Stimulated activated CD4-positive, alpha-beta T cell treated with anti-CD3 and anti-CD28 coated beads, Interleukin-1b, Interleukin-23, amount 100 ng/mL, for 4 hours (primary cell): ENCODE data around the gene CPLX1.
"Not testable (repeated sequence)": the region's sequence is repeated elsewhere in the genome, so short reads cannot be mapped to it uniquely, and the experiment has no call there.

Experiments
- DNase-seq, 2 donors: peaks; one replicate each; pipeline ENCODE4 v3.0.0-alpha.2; 2020; ENCODE audit warnings: low read depth in 2 of 2

Gene CPLX1

DNA sequence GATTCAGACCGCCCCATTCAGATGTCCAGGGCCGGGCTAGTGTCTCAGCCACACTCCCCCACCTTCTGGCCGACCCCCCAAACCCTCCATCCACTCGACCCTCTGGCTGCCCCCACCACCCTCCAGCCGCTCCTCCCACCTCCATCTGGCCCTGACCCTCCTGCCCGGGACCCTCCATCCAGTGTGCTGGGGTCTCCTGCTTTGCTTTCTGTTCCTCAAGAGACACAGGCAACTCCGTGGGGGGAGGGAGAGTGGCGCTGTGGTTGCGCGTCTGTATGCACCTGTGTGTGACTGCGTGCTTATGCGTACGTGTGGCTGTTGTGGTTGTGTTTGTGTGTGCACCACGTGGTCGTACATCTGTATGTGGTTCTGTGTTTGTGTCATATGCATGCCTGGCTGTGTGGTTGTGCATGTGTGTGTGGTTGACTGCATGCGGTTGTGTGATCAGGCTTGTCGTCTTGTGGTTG is 33.3 kb downstream of the CPLX1 start:
- DNase-seq: no peak

DNA sequence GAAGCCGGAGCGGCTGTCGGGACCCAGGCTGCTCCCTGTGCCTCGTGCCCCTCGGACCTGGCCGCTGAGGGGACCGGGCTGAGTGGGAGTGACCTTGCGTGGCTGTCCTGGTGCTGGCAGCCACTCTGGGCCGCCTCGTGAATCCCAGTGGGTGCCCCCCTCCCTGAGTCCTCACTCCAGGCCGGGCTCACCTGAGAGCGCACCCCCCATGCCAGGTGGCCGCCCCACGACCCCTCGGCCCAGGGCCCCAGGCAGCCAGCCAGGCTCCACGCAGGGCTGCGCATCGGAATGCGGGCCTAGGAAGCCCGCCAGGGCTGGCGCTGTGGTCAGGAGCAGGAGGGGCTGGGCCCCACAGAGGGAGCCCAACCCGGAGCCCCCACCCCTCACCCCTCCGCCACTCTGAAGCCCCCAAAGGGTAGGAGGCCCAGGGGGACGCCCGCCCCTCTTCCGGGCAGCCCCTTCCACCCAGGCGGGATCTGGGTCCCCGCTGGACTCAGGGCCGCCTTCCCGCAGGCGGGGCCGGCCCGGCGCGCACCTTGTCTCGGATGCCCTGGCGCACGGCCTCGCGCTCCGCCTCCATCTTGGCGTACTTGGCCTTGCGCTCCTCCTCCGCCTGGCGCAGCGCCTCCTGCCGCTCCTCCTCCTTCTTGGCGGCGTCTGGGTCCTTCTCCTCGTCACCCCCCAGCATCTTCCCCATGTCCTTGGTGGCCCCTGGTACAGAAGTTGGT is 33.9 kb downstream of the CPLX1 start:
- peak; percentile 15 to 33 for DNase-seq

DNA sequence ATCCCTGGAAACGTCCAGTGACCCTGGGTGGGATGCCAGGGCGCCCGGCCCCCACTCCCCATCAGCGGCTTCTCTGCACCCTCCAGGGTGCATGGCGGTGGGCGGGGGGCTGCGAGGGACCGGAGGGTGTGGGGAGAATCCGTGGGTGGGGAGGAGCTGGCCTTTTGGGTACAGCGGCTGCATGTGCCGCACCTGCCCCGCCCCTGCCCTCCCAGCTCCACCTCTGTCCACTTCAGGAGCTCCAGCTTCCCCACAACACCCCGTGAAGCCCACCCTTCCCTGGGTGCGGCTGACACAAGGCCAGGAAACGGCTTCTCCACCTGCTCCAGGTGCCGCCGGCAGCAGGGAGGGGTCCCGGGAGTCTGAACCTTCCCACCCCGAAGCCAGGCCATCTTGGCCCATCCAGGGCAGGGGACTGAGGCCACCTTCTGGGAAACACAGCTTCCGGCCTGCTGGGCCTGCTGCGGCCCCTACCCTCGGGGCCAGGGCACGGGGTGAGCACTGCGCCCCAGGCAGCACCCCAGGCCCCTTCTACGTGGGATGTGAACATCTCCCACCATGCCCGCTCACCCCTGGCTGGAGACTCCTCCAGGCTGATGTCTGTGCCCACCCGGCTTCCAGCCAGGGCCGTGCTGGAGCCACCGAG is 34.6 kb downstream of the CPLX1 start:
- no peak for DNase-seq

DNA sequence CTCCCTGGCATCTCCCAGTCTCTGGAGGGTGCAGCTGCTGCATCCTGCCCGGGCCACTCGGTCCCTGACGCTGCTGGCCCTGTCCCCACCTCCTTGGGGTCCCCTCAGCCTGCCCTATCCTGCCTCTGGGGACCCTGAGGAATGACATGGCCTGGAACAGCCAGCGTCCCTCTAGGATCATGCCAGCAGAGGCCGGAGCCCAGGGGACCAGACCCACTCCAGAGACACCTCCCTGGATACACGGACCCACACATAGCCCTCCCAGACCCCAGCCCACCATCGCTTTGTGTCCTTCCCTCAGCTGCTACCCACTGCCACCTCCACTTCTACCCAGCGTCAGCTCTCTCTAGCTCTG is 35.5 kb downstream of the CPLX1 start:
- no peak for DNase-seq

- no peak for DNase-seq
Measured at GRCh38 chr4:789571-790465, 36.1 kb downstream of the CPLX1 start.

DNA sequence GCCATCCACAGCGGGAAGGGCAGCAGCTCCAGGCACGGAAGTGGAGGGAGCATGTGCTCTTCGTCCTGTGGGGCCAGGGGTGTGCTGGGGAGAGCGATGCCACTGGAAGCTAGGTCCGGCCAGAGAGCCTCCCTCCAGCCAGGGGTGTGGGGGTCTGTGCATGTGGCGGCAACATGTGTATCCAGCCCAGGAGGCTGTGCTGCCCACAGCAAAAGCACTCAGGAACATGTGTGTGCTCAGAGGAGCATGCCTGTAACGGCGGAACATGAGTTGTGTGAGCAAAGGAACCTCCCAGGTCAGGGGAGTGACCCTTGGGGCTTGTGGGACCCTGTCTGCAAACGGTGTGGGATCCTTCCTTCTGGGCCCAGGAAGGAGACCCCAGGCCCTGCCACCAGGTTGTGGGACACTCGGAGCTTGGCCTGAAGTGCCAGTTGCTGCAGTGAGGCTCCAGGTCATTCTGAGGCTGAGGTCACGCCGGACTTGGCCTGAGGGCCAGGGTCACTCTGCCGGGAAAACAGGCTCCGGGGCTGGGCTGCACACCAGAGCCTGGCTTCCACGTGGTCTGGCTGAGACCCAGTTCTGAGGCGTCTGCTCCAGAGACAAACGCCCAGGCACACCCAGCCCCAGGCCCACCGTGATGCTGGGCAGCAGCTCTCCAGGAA is 37.2 kb downstream of the CPLX1 start:
- DNase-seq: no peak

DNA sequence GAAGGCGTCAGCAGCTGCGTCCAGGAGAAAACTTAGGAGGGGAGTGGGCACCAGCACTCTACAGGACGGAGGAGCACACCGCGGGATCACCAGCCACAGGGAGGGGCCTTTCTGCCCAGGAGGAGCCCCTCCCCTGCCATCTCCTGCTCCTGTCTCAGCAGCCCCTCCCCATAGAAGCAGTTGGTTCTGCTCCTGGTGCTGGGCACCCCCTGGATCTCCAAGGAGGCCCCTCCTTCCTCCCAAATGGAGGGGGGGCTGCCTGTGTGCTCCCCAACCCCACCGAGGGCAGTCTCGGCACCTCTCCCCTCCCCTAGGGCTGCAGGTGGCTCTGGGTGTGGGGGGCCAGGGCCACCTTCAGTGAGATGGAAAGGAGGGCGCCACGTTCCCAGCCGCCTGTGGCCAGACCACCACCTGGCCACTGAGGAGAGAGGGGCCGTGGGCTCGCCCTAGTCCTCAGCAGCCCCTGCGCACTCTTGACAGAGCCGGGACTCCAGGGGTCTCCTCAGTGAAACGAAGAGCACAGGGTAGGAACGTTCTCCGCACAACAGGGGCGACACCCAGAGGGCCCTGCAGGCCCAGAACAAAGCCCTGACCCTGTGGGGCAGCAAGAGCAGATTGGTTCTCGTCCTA is 37.8 kb downstream of the CPLX1 start:
- DNase-seq: no peak

DNA sequence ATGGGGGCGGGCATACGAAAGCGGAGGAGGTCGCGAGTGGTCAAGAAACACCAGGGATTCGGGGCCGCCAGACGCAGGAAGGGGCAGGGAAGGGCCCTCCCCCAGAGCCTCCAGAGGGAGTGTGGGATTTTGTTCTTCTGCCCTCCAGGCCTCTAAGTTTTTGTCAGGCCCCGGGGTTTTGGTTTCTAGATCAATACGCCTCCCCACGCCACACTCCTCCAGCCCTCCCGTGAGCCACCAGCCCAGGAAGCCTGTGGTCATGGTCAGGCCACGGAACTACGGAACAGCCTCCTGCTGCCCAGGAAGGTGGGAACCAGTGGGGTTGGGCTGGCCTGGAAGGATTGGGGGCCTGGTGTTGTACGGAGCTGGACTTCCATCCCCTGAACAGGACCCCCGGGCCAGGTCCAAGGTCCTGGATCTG is 38.4 kb downstream of the CPLX1 start:
- DNase-seq: no peak

DNA sequence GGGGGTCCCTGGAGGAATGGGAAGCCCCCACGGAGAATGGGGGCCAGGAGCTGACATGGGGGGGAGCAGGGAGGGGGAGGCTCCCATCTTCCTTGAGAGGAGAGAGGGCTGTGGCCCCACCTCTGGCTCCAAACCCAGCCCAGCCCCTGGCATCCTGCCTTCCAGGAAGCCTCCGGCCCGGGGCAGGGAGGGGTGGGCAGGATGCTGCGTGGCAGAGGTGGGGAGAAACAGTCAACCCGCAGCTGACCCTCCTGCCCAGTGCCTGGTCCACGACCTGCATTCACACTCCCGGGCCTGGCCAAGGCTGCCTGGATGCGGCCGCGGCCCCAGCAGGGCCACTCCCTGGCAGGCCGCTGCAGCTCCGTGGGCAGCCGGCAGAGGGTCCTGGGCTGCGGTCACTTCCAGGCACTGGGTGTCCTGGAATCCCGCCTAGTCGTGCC is 39.0 kb downstream of the CPLX1 start:
- no peak for DNase-seq

DNA sequence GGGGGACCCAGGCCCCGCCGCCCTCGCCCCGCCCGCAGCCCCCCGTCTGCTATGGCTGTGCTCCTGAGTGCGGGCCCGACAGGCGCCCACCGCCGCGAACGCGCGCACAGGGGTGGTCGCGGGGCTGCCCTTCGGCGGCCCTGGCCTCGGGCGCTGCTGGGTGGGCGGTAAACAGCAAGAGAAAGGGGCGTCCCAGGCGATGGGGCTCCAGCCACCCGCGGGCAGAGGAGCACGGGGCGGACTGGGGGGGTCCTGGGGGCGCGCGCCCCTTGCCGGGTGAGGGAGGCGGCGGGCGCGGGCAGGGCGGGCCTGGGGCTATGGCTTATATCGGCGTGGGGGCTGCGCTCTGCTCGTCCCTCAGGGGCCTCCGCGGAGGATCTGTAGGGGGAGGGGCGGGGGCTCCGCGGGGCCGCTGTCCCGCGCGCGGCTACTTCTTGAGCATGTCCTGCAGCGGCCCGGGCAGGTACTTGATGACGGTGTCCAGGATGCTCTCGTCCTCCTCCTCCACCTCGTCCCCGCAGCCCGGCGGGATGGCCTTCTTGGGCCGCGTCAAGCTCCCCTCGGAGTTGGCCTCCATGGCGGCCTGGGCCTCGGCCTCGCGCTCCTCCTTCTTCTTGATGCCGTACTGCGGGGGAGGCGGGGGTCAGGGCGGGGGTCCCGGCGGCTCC is 39.7 kb downstream of the CPLX1 start:
- no peak for DNase-seq

GRCh38 chr4:785332-786073 is 40.4 kb downstream of the CPLX1 start:
- no peak for DNase-seq

GRCh38 chr4:784401-785331 is 41.3 kb downstream of the CPLX1 start:
- no peak for DNase-seq

DNA sequence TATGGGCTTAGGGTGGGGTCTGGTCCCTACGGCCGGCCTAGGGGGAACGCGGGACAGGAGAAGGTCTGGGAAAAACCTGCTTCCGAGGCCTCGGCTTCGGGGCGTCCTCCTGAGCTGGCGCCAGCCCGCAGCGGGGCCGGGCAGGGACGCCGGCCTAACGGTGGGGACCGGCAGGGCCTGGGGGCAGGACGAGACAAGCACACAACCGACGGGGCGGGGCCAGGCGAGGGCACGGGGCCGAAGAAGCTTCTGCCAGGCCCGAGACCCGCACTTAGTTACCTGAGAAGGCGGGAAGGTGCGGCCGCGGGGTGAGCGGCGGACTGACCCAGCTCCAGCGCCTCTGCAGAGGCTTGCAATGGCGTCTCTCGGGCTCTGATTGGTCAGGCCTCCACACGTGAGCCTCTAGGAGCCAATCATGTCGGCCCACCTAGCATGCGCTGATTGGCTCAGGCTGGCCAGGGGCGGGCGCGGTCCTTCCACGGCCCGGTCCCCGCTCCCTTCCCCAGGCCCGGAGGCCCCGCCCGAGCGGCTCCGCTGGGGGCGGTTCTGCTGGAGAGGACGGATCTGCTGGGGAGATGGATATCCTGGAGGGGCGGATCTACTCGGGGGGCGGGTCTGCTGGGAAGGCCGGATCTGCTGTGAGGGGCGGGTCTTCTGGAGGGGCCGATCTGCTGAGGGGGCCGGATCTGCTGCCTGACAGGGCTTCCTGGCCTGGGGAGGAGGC is 44.3 kb downstream of the CPLX1 start:
- DNase-seq: peak; percentile 97 to 98

DNA sequence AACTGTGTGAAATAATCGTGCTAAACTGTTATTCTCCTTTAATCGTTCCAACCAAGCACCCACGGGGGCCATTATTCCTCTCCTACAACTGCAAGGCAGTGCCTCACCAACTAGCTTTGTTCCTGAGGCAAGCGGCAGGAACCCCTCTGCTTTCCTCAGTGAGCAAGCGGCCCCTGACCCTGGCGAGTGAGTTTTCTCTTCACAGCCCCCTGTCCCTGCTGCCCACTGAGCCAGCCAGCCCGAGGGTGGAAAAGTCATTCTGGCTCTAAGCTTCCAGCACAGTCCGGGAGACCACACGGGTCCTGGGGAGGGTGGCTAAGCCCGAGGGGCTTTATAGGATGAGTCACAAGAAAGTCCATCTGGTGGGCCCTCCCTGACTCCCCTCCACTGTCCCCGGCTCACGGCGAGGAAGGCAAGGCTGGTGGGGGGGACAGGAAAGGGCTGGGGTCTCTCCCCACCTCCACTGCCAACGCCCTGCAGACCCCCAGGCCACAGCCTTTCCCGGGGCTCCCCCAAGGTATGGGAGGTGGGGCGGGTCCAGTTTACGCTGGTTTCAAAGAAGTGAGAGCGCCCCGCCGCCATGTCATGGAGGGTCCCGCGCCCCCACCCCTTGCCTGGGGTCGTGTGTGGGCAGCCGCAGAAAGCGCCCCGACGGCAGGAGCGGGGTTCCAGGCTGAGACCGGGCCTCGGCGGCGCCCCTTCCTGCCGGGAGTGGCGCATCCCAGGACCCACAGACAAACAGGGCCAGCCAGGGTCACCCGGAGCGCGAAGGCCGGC is 45.0 kb downstream of the CPLX1 start:
- no peak for DNase-seq

GRCh38 chr4:780255-780654 is 45.7 kb downstream of the CPLX1 start:
- not testable (repeated sequence) for DNase-seq

DNA sequence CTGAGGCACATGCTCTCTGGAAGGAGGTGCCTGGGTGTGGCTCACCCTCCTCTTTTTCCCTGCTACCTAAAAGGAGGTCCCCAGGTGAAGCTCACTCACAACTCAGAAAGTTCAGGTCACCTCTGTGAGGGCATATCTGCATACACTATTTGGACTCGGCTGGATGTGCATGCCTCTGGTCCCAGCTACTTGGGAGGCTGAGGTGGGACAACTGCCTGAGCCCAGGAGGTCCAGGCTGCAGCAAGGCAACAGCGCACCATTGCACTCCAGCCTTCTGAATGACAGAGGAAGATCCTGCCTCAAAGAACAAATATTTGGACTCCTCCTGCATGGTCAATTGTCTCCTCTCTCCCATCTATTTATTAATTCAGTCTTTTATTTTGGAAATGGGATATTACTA is 46.4 kb downstream of the CPLX1 start:
- DNase-seq: no peak

GRCh38 chr4:777520-778262 is 48.2 kb downstream of the CPLX1 start:
- no peak for DNase-seq
